ENCODE measurements around the gene HCST. TPM values are rescaled to one million over a fixed set of nuclear protein-coding genes. Genes with fewer than 3 reads are reported as not detected.

HCST gene
- total and polyA plus RNA-seq, 7 donors, result 2.4 to 36.1 (median 4.8) TPM; not detected in 1

DNA sequence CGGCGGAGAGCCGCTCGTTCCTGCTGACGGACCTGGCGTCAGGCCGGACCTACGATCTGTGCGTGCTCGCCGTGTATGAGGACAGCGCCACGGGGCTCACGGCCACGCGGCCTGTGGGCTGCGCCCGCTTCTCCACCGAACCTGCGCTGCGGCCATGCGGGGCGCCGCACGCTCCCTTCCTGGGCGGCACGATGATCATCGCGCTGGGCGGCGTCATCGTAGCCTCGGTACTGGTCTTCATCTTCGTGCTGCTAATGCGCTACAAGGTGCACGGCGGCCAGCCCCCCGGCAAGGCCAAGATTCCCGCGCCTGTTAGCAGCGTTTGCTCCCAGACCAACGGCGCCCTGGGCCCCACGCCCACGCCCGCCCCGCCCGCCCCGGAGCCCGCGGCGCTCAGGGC is 42.2 kb downstream of the HCST start:
- no peak for DNase-seq
- Histone ChIP-seq H3K27me3 (no peaks in the 10 kb centered on the region), H3K27ac (no peak overlapping the region), H3K4me3 (no peak overlapping the region), H3K9me3 (no peaks in the 10 kb centered on the region), H3K36me3 (peaks cover 0 to 35% (median 13%) of the 10 kb centered on the region in 4 donors), H3K4me1 (no peaks in the 10 kb centered on the region)
- 88 to 91% methylated on average over 52 of the region's 52 CpGs for WGBS, 2 donors
- intact Hi-C loops (cut with DNase I), result no loop called here
- TF ChIP-seq POLR2A (IDR thresholded peaks at IDR 0.05), result no peak
- TF ChIP-seq POLR2AphosphoS5 (IDR thresholded peaks at IDR 0.05), result no peak
- no peak for TF ChIP-seq EP300 (IDR thresholded peaks at IDR 0.05)
- no peak for TF ChIP-seq CTCF (IDR thresholded peaks at IDR 0.05)

DNA sequence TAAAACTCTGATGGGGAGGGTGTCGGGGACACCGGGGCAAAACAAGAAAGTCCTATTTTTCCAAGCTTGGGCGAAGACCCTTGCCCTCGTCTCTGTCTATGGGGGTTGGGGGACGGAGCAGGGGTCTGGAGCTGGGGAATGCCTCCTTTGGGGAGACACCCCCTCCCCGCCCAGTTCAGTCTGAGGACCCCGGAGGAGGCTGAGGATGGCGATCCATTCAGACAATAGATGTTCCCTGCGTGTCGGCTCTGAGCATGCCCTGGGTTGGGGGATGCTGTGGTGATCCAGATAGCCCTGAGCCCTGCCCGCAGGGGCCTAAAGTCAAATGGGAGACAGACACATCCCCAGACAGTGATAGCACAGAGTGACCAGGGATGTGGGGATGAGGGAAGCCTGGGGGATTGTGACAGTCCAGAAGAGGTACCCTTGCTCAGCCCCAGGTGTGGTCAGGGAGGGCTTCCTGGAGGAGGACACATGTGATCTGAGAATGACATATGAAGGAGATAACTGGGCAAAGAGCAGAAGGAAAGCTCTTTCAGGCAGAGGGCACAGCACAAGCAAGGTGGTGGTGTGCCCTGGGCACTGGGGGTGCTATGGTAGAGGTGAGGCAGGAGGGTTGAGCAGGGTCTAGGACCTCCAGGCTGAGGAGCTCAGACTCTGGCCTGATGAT is 42.9 kb downstream of the HCST start:
- H3K27me3 ChIP-seq, result no peaks in the 10 kb centered on the region
- H3K36me3 ChIP-seq, result peaks cover 0 to 28% (median 10%) of the 10 kb centered on the region in 4 donors
- H3K4me1 ChIP-seq, result no peaks in the 10 kb centered on the region
- no peak overlapping the region for H3K27ac ChIP-seq
- intact Hi-C loops (cut with DNase I), result no loop called here
- H3K9me3 ChIP-seq, result no peaks in the 10 kb centered on the region
- WGBS, 2 donors, result 96% methylated on average over 11 of the region's 11 CpGs
- TF ChIP-seq POLR2A (IDR thresholded peaks at IDR 0.05), result no peak
- no peak for TF ChIP-seq POLR2AphosphoS5 (IDR thresholded peaks at IDR 0.05)
- no peak for TF ChIP-seq CTCF (IDR thresholded peaks at IDR 0.05)
- no peak for TF ChIP-seq EP300 (IDR thresholded peaks at IDR 0.05)
- no peak overlapping the region for H3K4me3 ChIP-seq
- DNase-seq, result no peak

GRCh38 chr19:35946203-35946602 is 43.9 kb downstream of the HCST start:
- no peak overlapping the region for H3K4me3 ChIP-seq
- no peaks in the 10 kb centered on the region for H3K9me3 ChIP-seq
- H3K4me1 ChIP-seq, result no peaks in the 10 kb centered on the region
- WGBS, 2 donors, result 94 to 95% methylated on average over 4 of the region's 4 CpGs
- no peaks in the 10 kb centered on the region for H3K27me3 ChIP-seq
- TF ChIP-seq CTCF (IDR thresholded peaks at IDR 0.05) (no peak), POLR2A (IDR thresholded peaks at IDR 0.05) (no peak), POLR2AphosphoS5 (IDR thresholded peaks at IDR 0.05) (no peak), EP300 (IDR thresholded peaks at IDR 0.05) (no peak)
- peaks cover 0 to 23% (median 8%) of the 10 kb centered on the region in 4 donors for H3K36me3 ChIP-seq
- no peak overlapping the region for H3K27ac ChIP-seq
- intact Hi-C loops (cut with DNase I), result no loop called here
- DNase-seq, result no peak

- 29 to 47% methylated on average over 2 of the region's 2 CpGs for WGBS, 2 donors
- intact Hi-C loops (cut with DNase I), result no loop called here
- H3K4me3 ChIP-seq, result no peak overlapping the region
These were observed 46.8 kb downstream of the HCST start for GRCh38 chr19:35949131-35949530.

More at GRCh38 chr19:35949131-35949530, 46.8 kb downstream of the HCST start:
- H3K27me3 ChIP-seq, result no peaks in the 10 kb centered on the region
- TF ChIP-seq POLR2AphosphoS5 (IDR thresholded peaks at IDR 0.05), result no peak
- TF ChIP-seq EP300 (IDR thresholded peaks at IDR 0.05), result no peak
- TF ChIP-seq POLR2A (IDR thresholded peaks at IDR 0.05), result no peak
- no peak for TF ChIP-seq CTCF (IDR thresholded peaks at IDR 0.05)
- H3K9me3 ChIP-seq, result no peaks in the 10 kb centered on the region
- peaks cover 0 to 10% (median 7%) of the 10 kb centered on the region in 4 donors for H3K36me3 ChIP-seq
- H3K27ac ChIP-seq, result no peak overlapping the region
- no peaks in the 10 kb centered on the region for H3K4me1 ChIP-seq
- no peak for DNase-seq

Small RNAs within 50 kb of the gene (small RNA-seq; reads per million reads assigned to genes)
- 0 reads per million in 3 donors for gene RN7SL402P

Other genes starting within 250 kb of the HCST start
- under 1 TPM in 1 of 4 donors, not detected in 3; 0.55 TPM for gene UPK1A, start 236.0 kb upstream of the HCST start, total RNA-seq
- gene UPK1A, start 236.0 kb upstream of the HCST start, polyA plus RNA-seq, result not detected
- gene ZBTB32, start 198.0 kb upstream of the HCST start, total RNA-seq, result not detected
- 1 to 10 TPM in 1 of 3 donors, not detected in 2; 3.1 TPM for gene ZBTB32, start 198.0 kb upstream of the HCST start, polyA plus RNA-seq
- 10 to 100 TPM in 3 of 4 donors, 1 to 10 TPM in 1; 6.4 to 27.3 (median 15.3) TPM for gene KMT2B, start 184.5 kb upstream of the HCST start, total RNA-seq
- 10 to 100 TPM in 2 of 3 donors, 1 to 10 TPM in 1; 7.4 to 32.2 (median 12.0) TPM for gene KMT2B, start 184.5 kb upstream of the HCST start, polyA plus RNA-seq
- 10 to 100 TPM in 2 of 4 donors, 1 to 10 TPM in 2; 2.5 to 12.2 (median 8.6) TPM for gene IGFLR1, start 160.1 kb upstream of the HCST start, total RNA-seq
- 10 to 100 TPM in 1 of 3 donors, 1 to 10 TPM in 2; 3.7 to 25.0 (median 9.0) TPM for gene IGFLR1, start 160.1 kb upstream of the HCST start, polyA plus RNA-seq
- 10 to 100 TPM; 16.3 to 53.5 (median 27.9) TPM for gene U2AF1L4, start 157.1 kb upstream of the HCST start, total RNA-seq
- gene U2AF1L4, start 157.1 kb upstream of the HCST start, polyA plus RNA-seq, result 10 to 100 TPM; 12.7 to 23.4 (median 16.0) TPM
- 10 to 100 TPM; 27.8 to 44.9 (median 36.6) TPM for gene PSENEN, start 156.9 kb upstream of the HCST start, total RNA-seq
- 10 to 100 TPM; 48.0 to 72.3 (median 59.4) TPM for gene PSENEN, start 156.9 kb upstream of the HCST start, polyA plus RNA-seq
- gene LIN37, start 154.0 kb upstream of the HCST start, total RNA-seq, result 10 to 100 TPM; 12.5 to 19.1 (median 15.9) TPM
- gene LIN37, start 154.0 kb upstream of the HCST start, polyA plus RNA-seq, result 10 to 100 TPM in 2 of 3 donors, 1 to 10 TPM in 1; 8.4 to 13.6 (median 11.3) TPM
- gene HSPB6, start 145.5 kb upstream of the HCST start, total RNA-seq, result 100 to 1,000 TPM in 3 of 4 donors, 10 to 100 TPM in 1; 59.4 to 275 (median 154) TPM
- gene HSPB6, start 145.5 kb upstream of the HCST start, polyA plus RNA-seq, result 10 to 100 TPM in 2 of 3 donors, 1 to 10 TPM in 1; 4.4 to 36.6 (median 35.9) TPM
- 1 to 10 TPM; 2.9 to 6.1 (median 5.2) TPM for gene PROSER3, start 144.4 kb upstream of the HCST start, total RNA-seq
- 10 to 100 TPM in 1 of 3 donors, 1 to 10 TPM in 2; 2.4 to 16.5 (median 3.5) TPM for gene PROSER3, start 144.4 kb upstream of the HCST start, polyA plus RNA-seq
- gene ARHGAP33, start 127.0 kb upstream of the HCST start, total RNA-seq, result 10 to 100 TPM in 2 of 4 donors, 1 to 10 TPM in 2; 4.4 to 11.9 (median 8.5) TPM
- gene ARHGAP33, start 127.0 kb upstream of the HCST start, polyA plus RNA-seq, result 10 to 100 TPM in 1 of 3 donors, 1 to 10 TPM in 1, under 1 TPM in 1; 0.60 to 10.6 (median 1.2) TPM
- not detected for gene PRODH2, start 89.7 kb upstream of the HCST start, total RNA-seq
- not detected for gene PRODH2, start 89.7 kb upstream of the HCST start, polyA plus RNA-seq
- not detected for gene NPHS1, start 50.0 kb upstream of the HCST start, total RNA-seq
- gene NPHS1, start 50.0 kb upstream of the HCST start, polyA plus RNA-seq, result under 1 TPM in 2 of 3 donors, not detected in 1; under 0.01 to 0.35 TPM
- under 1 TPM in 1 of 4 donors, not detected in 3; 0.16 TPM for gene KIRREL2, start 45.6 kb upstream of the HCST start, total RNA-seq
- gene KIRREL2, start 45.6 kb upstream of the HCST start, polyA plus RNA-seq, result under 1 TPM in 2 of 3 donors, not detected in 1; under 0.01 to 0.34 TPM
- 10 to 100 TPM in 1 of 4 donors, 1 to 10 TPM in 3; 3.6 to 11.3 (median 7.0) TPM for gene APLP1, start 34.0 kb upstream of the HCST start, total RNA-seq
- gene APLP1, start 34.0 kb upstream of the HCST start, polyA plus RNA-seq, result 1 to 10 TPM in 1 of 3 donors, not detected in 2; 4.4 TPM
- 1 to 10 TPM; 2.5 to 7.8 (median 6.6) TPM for gene NFKBID, start 2.0 kb upstream of the HCST start, total RNA-seq
- gene NFKBID, start 2.0 kb upstream of the HCST start, polyA plus RNA-seq, result 1 to 10 TPM; 1.2 to 9.6 (median 4.4) TPM
- 100 to 1,000 TPM in 3 of 4 donors, 10 to 100 TPM in 1; 71.5 to 172 (median 126) TPM for gene TYROBP, start 5.8 kb downstream of the HCST start, total RNA-seq
- gene TYROBP, start 5.8 kb downstream of the HCST start, polyA plus RNA-seq, result 100 to 1,000 TPM in 2 of 3 donors, 10 to 100 TPM in 1; 95.8 to 211 (median 125) TPM
- 1 to 10 TPM; 4.6 to 7.2 (median 6.6) TPM for gene LRFN3, start 33.8 kb downstream of the HCST start, total RNA-seq
- 1 to 10 TPM; 5.3 to 9.7 (median 6.0) TPM for gene LRFN3, start 33.8 kb downstream of the HCST start, polyA plus RNA-seq
- 100 to 1,000 TPM in 1 of 4 donors, 10 to 100 TPM in 3; 56.2 to 135 (median 68.9) TPM for gene SDHAF1, start 92.7 kb downstream of the HCST start, total RNA-seq
- gene SDHAF1, start 92.7 kb downstream of the HCST start, polyA plus RNA-seq, result 10 to 100 TPM; 19.2 to 28.2 (median 24.0) TPM
- under 1 TPM; 0.28 to 0.82 (median 0.76) TPM for gene SYNE4, start 106.3 kb downstream of the HCST start, total RNA-seq
- gene SYNE4, start 106.3 kb downstream of the HCST start, polyA plus RNA-seq, result 1 to 10 TPM; 3.9 to 7.8 (median 6.0) TPM
- 10 to 100 TPM; 19.9 to 31.7 (median 26.6) TPM for gene ALKBH6, start 111.7 kb downstream of the HCST start, total RNA-seq
- gene ALKBH6, start 111.7 kb downstream of the HCST start, polyA plus RNA-seq, result 10 to 100 TPM; 12.0 to 24.4 (median 12.5) TPM
- gene CLIP3, start 130.3 kb downstream of the HCST start, total RNA-seq, result 10 to 100 TPM; 22.5 to 53.7 (median 28.3) TPM
- 1 to 10 TPM; 1.2 to 9.7 (median 6.0) TPM for gene CLIP3, start 130.3 kb downstream of the HCST start, polyA plus RNA-seq
- 10 to 100 TPM; 12.6 to 23.9 (median 18.9) TPM for gene THAP8, start 151.8 kb downstream of the HCST start, total RNA-seq
- 1 to 10 TPM; 5.8 to 9.0 (median 6.5) TPM for gene THAP8, start 151.8 kb downstream of the HCST start, polyA plus RNA-seq
- gene WDR62, start 152.4 kb downstream of the HCST start, total RNA-seq, result 1 to 10 TPM in 1 of 4 donors, under 1 TPM in 3; 0.16 to 1.1 (median 0.32) TPM
- 1 to 10 TPM in 1 of 3 donors, under 1 TPM in 2; under 0.01 to 6.8 (median 0.69) TPM for gene WDR62, start 152.4 kb downstream of the HCST start, polyA plus RNA-seq
- gene OVOL3, start 208.6 kb downstream of the HCST start, total RNA-seq, result not detected
- not detected for gene OVOL3, start 208.6 kb downstream of the HCST start, polyA plus RNA-seq
- 100 to 1,000 TPM in 1 of 4 donors, 10 to 100 TPM in 3; 39.9 to 118 (median 83.5) TPM for gene POLR2I, start 212.3 kb downstream of the HCST start, total RNA-seq
- 10 to 100 TPM; 46.7 to 96.1 (median 52.0) TPM for gene POLR2I, start 212.3 kb downstream of the HCST start, polyA plus RNA-seq
- gene TBCB, start 212.9 kb downstream of the HCST start, total RNA-seq, result 100 to 1,000 TPM; 109 to 162 (median 153) TPM
- gene TBCB, start 212.9 kb downstream of the HCST start, polyA plus RNA-seq, result 100 to 1,000 TPM; 117 to 133 (median 125) TPM
- gene CAPNS1, start 237.5 kb downstream of the HCST start, total RNA-seq, result 100 to 1,000 TPM; 101 to 116 (median 104) TPM
- gene CAPNS1, start 237.5 kb downstream of the HCST start, polyA plus RNA-seq, result 100 to 1,000 TPM; 656 to 938 (median 931) TPM
- gene COX7A1, start 249.9 kb downstream of the HCST start, total RNA-seq, result 10 to 100 TPM; 43.0 to 88.5 (median 72.4) TPM
- 10 to 100 TPM; 11.3 to 27.0 (median 11.4) TPM for gene COX7A1, start 249.9 kb downstream of the HCST start, polyA plus RNA-seq

Data from sigmoid colon (tissue), 7 donors.